Measurements from ENCODE around the gene FNDC3B.

FNDC3B gene

GRCh38 chr3:172051957-172052354, 12.6 kb downstream of the FNDC3B start:
- in situ Hi-C loops (cut with MboI; ENCODE audit: low sequenced_read_pairs), result no loop called here

- in situ Hi-C loops (cut with MboI; ENCODE audit: low sequenced_read_pairs), result no loop called here
Measured at GRCh38 chr3:172052405-172052804, 13.0 kb downstream of the FNDC3B start.

DNA sequence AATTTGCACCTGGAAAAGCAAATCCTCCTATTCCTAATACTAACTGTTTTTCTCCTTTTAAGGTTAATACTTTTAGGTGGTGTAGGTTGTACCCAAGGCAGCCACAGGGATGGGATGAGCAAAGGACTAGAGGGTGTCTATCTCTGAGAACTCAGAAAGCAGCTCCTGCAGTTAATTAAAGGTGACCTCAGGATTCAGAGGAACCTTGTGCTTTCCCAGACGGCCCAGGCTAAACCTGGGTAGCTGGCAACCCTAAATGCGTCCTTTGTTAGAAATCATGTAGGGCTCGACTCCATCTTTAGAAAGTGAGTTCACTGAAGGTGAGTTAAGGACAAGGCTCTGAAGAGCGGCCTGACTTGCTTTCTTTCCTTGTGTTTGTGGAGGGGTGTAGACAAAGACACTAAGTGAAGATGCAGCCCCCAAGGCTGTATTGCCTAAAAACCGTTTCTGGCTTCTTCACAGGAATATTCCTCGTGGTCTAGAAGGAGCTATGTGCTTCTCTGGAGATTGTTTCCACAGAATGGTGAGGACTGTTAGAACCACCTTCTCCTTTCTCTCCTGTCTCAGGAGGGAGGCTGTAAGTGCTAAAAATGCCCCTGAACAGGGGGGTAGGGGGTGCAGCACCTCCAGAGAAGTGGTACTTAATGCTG, 14.9 kb downstream of the FNDC3B start:
- in situ Hi-C loops (cut with MboI; ENCODE audit: low sequenced_read_pairs), result no loop called here

- in situ Hi-C loops (cut with MboI; ENCODE audit: low sequenced_read_pairs), result no loop called here
Measured at GRCh38 chr3:172056416-172056815, 17.0 kb downstream of the FNDC3B start.

- in situ Hi-C loops (cut with MboI; ENCODE audit: low sequenced_read_pairs), result no loop called here
Measured at GRCh38 chr3:172057059-172057458, 17.7 kb downstream of the FNDC3B start.

DNA sequence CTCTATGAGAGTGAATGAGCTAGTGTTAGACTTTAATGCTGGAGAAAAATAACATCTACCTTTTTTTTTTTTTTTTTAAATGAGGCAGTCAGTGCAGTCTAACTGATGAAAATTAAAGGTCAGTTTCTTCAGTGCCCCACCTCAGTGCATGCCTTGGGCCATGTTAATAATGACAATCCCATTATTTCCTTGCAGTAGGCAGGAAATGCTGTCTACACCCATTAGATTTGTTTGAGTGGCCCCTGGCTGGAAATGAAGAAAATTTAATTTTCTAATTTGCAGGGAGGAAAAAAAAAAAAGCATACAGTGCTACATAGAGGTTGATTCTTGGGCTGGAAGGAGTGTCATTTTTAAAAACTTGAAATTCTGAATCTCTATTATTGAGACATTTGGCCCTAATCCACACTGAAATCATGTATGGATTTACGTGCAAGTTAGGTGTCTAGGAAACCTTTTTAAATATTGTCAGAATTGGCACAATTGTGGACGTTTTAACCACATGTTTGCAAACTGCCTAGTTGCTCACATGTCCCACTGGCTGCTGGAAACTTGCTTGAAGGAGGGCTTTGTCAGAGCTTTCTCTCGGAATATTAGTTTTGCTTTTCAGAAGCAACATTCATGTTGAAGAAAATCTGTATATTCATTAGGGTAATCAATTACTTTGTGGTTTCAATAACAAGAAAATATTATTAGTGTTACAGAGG, 18.4 kb downstream of the FNDC3B start:
- in situ Hi-C loops (cut with MboI; ENCODE audit: low sequenced_read_pairs), result no loop called here

DNA sequence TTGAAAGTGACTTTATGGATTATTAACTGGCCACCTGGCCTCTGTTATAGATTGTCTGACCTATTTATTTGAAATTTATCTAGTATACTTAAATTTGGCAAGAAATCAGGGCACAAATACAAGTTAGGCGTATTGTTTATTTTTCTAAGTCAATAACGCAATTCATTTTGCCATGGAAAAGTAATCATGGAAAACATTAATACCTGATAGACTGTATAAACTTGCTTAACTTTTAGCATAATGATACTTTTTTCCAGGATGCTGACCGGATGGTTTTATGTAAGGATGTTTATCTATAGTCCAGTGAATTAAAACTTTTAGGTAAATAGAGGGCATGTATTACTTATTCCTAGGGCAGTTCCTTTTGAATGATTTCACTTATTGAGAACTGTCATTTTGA, 20.2 kb downstream of the FNDC3B start:
- in situ Hi-C loops (cut with MboI; ENCODE audit: low sequenced_read_pairs), result no loop called here

DNA sequence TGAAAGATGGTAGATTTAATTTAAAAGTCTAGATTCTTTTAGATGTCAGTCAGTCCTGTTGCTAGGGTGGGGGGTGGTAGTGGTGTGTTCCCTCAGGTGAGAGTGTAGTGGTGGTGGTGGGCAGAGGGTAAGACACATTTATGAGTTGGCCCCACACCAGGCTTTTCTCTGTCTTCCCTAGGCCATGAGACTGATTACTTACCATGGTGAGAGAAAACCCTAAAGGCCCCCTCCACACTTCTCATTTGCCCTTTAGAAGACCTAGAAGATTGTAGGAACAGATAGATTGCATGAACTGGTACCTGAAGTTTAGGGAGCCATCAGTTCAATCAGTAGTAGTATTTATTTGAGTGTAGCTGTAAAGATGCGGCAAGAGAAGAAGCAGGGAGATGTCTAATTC, 20.9 kb downstream of the FNDC3B start:
- in situ Hi-C loops (cut with MboI; ENCODE audit: low sequenced_read_pairs), result no loop called here

DNA sequence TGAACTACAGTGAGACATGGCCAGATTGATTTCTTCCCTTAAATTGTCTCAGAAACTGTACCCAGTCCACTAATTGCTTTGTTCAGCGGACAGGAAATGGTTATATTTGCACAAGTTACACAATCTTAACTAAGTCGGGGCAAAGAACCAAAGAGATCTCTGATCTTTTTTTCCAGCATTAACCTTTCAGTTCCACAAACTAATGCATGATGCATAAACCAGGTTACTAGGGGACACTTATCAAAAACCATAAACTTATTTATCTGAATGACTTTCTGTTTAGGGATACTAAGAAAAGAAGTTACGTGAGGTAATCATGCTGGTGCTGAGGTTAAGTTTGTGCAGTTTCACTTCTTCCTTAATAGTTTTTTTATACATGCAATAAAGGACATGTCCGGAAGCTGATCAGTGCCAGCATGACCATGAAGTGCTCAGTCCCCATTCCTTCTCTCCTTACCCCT, 22.4 kb downstream of the FNDC3B start:
- in situ Hi-C loops (cut with MboI; ENCODE audit: low sequenced_read_pairs), result no loop called here

- in situ Hi-C loops (cut with MboI; ENCODE audit: low sequenced_read_pairs), result no loop called here
Measured at GRCh38 chr3:172062761-172063160, 23.4 kb downstream of the FNDC3B start.

DNA sequence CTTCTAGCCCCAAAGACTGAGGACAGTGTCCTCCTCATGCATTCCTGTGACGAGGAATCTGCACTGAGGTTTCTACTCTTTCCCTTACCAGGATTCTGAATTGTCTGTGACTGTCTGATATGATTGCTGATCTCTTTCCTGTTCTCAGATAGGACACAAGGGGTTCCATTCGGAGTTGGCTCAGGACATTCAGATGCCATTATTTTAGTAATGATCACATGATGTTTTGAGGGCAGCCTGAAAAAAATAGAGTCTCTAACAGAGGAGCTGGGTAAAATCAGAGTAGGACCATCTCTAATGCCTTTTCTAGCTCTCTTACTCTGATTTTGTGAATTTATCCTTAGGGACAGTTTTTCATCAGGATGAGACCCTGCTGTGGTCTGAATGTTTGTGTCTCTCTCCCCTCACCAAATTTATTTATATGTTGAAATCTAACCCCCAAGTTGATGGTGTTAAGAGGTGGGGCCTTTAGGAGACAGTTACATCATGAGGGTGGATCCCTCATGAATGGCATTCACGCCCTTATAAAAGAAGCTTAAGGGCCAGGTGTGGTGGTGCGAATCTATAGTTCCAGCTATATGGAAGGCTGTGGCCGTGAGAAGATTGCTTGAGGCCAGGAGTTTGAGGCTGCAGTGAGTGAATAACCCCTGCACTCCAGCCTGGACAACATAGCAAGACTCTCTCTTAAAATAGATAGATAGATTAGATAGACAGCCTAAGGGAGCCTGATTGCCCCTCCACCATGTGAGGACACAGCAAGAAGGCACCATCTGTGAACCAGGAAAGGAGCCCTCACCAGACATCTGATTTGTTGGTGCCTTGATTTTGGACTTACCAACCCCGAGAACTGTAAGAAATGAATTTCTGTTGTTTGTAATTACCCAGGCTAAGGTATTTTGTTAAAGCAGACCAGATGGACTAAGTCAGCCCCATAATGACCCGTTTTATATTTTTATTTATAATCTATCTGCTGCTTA, 24.4 kb downstream of the FNDC3B start:
- in situ Hi-C loops (cut with MboI; ENCODE audit: low sequenced_read_pairs), result no loop called here

DNA sequence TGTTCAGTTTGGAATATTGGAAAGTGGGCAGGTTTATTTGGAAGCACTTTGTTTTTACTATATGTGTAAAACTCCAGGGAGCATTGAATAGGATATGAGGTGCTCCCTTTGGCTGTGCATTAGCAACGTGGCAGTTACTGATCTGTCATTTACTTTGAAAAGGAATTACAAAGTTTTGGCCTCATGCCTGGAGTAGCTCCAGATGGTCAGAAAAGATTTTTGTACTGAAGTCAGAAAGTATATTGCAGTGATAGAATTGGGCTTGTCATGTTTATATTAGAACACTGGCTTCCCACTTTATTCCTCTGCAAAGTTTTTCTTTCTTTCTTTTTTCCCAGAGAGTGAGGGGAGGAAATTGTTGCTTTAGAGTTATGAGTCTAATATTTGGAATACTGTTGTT, 26.1 kb downstream of the FNDC3B start:
- in situ Hi-C loops (cut with MboI; ENCODE audit: low sequenced_read_pairs), result no loop called here

- in situ Hi-C loops (cut with MboI; ENCODE audit: low sequenced_read_pairs), result no loop called here
Measured at GRCh38 chr3:172065967-172066762, 26.8 kb downstream of the FNDC3B start.

GRCh38 chr3:172066880-172067796, 27.8 kb downstream of the FNDC3B start:
- in situ Hi-C loops (cut with MboI; ENCODE audit: low sequenced_read_pairs), result no loop called here

GRCh38 chr3:172067837-172068440, 28.6 kb downstream of the FNDC3B start:
- in situ Hi-C loops (cut with MboI; ENCODE audit: low sequenced_read_pairs), result no loop called here

- in situ Hi-C loops (cut with MboI; ENCODE audit: low sequenced_read_pairs), result no loop called here
Measured at GRCh38 chr3:172068977-172069376, 29.6 kb downstream of the FNDC3B start.

DNA sequence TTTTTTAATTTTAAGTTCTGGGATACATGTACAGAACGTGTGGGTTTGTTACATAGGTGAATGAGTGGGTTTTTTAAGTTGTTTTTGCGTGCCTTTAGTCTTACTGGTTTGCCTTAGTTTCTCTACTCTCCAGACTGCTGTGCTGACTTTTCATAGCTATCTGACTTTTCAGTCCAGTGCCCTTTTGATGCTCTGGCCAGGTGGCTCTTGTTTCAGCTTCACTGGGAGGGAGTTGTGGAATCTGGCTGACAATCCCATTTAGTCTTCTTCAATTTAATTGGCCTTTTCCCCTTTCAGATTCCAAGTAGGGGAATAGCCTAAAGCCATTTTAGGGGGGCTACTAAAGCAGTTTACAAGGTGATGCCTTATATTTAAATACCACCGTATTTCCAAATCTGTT, 30.1 kb downstream of the FNDC3B start:
- in situ Hi-C loops (cut with MboI; ENCODE audit: low sequenced_read_pairs), result no loop called here

- in situ Hi-C loops (cut with MboI; ENCODE audit: low sequenced_read_pairs), result no loop called here
Measured at GRCh38 chr3:172070269-172070668, 30.9 kb downstream of the FNDC3B start.

DNA sequence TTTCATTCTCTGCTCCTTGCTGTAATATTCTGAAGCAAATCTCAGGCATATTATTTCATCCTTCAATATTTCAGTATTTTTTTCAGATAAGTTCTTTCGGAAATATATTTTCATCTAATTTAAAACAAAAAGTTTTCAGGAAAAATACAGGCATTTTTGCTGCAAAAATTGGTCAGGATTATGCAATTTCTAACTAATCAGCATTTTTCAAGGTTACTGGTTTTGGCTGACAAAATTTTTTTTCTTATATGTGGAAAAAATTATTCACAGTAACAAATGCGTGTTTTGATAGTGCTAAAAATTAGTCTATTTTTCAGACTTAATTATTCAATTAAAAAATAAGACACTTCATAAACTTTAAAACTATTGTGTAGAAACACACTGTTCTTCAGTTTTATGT, 31.4 kb downstream of the FNDC3B start:
- in situ Hi-C loops (cut with MboI; ENCODE audit: low sequenced_read_pairs), result no loop called here
